HAP-1 (cell line): ENCODE measurements around the gene P4HTM.

Experiments used
- DNase-seq, 2 experiments: peaks; one replicate each; pipeline ENCODE4 v3.0.0-alpha.2; 2016 to 2020; ENCODE audit warnings: low spot score in 2 of 2
- H3K27me3 ChIP-seq: fragments of 250-450 bp; sonication (Bioruptor Pico); 2 replicates; pipeline ENCODE4 v1.5.1; 2020; ENCODE audit warnings: low read depth, mild to moderate bottlenecking, moderate library complexity
- H3K36me3 ChIP-seq: fragments of 250-450 bp; sonication (Bioruptor Pico); replicated peaks from 2 replicates; pipeline ENCODE4 v1.5.1; 2020; ENCODE audit warnings: mild to moderate bottlenecking
- H3K4me1 ChIP-seq: fragments of 250-450 bp; sonication (Bioruptor Pico); 2 replicates; pipeline ENCODE4 v1.5.1; 2020; ENCODE audit warnings: mild to moderate bottlenecking
- H3K4me3 ChIP-seq: fragments of 250-450 bp; sonication (Bioruptor Pico); 2 replicates; pipeline ENCODE4 v1.5.1; 2020; ENCODE audit warnings: mild to moderate bottlenecking, moderate library complexity
- H3K9me3 ChIP-seq: fragments of 250-450 bp; sonication (Bioruptor Pico); 2 replicates; pipeline ENCODE4 v1.5.1; 2020; ENCODE audit warnings: mild to moderate bottlenecking, moderate library complexity
- in situ Hi-C: fragments of 300-500 bp; cut with MboI; formaldehyde crosslinking; loops from 3 replicates; pipeline ENCODE4 v1.14.3; 2020; ENCODE audit warnings: low sequenced_read_pairs, inconsistent platforms, mixed read lengths

Gene P4HTM

DNA sequence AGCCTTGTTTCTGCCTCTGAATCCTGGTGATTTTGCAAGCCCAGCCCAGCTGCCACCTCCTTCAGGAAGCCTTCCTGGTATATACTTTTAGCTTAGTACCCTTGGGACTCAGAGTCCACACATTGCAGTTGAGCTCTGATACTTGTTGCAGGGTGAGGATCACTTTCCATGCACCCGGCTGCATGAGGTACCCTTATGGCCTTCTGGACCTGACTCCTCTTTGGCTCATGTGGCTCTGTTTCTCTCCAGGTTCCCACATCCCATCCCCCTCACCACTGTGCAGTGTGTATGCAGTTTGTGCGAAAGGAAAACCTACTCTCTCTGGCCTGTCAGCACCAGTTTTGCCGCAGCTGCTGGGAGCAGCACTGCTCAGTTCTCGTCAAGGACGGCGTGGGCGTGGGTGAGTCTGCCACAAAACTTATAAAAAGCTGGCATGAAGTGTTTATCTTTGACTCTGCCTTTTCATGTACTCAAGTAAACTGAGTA lies 23.1 kb upstream of the P4HTM start:
- H3K9me3 ChIP-seq: no peaks in the 10 kb centered on the region
- H3K4me1 ChIP-seq: no peaks in the 10 kb centered on the region; the same call in 1 of the 2 replicates
- peaks cover 68% of the 10 kb centered on the region for H3K36me3 ChIP-seq
- in situ Hi-C loops: no loop called here
- no peak for DNase-seq
- H3K27me3 ChIP-seq: no peaks in the 10 kb centered on the region
- H3K4me3 ChIP-seq: no peak overlapping the region

DNA sequence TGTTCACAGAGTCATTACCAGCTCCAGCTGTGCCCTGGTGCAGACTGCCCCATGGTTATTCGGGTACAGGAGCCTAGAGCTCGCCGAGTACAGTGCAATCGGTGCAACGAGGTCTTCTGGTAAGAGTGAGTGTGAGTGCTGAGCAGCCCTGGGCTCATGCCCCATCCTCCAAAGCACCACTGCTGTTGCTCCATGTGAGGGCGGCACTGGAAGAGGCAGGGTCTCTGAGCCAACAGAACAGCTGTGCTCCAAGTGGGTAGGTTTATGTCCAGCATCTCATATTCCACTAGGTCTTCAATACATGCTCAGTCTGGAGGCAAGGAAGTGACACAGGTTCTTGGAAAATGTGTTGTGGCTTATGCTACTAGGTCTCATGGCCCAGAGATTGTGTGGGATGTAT lies 19.5 kb upstream of the P4HTM start:
- no peak for DNase-seq
- no peaks in the 10 kb centered on the region for H3K4me1 ChIP-seq
- H3K36me3 ChIP-seq: peaks cover 89% of the 10 kb centered on the region
- H3K4me3 ChIP-seq: no peak overlapping the region
- H3K9me3 ChIP-seq: no peaks in the 10 kb centered on the region
- in situ Hi-C loops: no loop called here
- no peaks in the 10 kb centered on the region for H3K27me3 ChIP-seq

DNA sequence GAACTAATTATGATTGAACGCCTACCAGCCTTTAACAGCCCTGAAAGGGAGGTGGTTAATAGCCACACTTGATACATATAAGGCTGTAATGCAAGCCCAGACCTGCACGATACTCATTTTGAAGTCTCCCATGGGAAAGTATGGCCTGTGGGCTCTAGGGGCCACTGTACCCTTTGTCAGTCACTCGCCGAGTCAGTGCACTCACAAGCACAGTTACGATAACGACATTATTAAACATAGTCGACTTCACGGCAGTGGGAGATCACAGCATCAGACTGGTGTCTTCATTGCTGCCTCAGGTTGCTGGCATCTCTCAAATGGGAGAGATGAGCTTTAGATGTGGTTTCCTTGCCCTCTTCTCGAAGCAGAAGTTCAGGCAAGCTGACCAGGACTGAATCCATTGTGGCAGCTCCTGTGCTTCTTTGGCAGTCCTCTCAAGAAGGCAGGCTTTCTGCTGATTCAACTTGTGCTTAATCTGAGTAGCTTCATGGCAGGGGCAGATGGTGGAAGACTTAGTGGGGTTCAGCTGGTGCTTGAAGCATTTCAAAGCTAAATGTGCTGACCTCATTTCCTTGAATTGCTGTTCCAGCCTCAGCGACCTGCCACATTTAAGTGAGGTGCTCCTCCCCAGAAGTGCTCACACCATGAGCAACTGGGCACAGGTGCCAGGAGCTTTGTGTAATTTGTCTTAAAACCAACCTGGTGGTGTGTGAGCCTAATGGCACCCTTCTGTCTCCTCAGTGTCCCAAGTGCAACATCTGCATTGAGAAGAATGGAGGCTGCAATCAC lies 15.8 kb upstream of the P4HTM start:
- Histone ChIP-seq H3K9me3 (no peaks in the 10 kb centered on the region), H3K27me3 (no peaks in the 10 kb centered on the region), H3K4me1 (no peaks in the 10 kb centered on the region), H3K36me3 (peaks cover 94% of the 10 kb centered on the region), H3K4me3 (no peak overlapping the region)
- no peak for DNase-seq
- in situ Hi-C loops: no loop called here

GRCh38 chr3:48979451-48979850 lies 10.6 kb upstream of the P4HTM start:
- Histone ChIP-seq H3K27me3 (no peaks in the 10 kb centered on the region), H3K36me3 (peaks cover 86% of the 10 kb centered on the region), H3K4me3 (no peak overlapping the region), H3K9me3 (no peaks in the 10 kb centered on the region), H3K4me1 (no peaks in the 10 kb centered on the region)
- in situ Hi-C loops: no loop called here
- no peak for DNase-seq

GRCh38 chr3:48980295-48980694 lies 9.7 kb upstream of the P4HTM start:
- in situ Hi-C loops: loop anchor here (10.0 kb wide), 1 partner anchor 465 kb away; no protein-coding TSS in a partner anchor
- H3K9me3 ChIP-seq: no peaks in the 10 kb centered on the region
- H3K4me1 ChIP-seq: no peaks in the 10 kb centered on the region
- no peaks in the 10 kb centered on the region for H3K27me3 ChIP-seq
- no peak for DNase-seq
- H3K36me3 ChIP-seq: peaks cover 85% of the 10 kb centered on the region
- no peak overlapping the region for H3K4me3 ChIP-seq

GRCh38 chr3:48982016-48982415 lies 8.0 kb upstream of the P4HTM start:
- H3K9me3 ChIP-seq: no peaks in the 10 kb centered on the region
- DNase-seq: no peak
- H3K4me3 ChIP-seq: no peak overlapping the region
- in situ Hi-C loops: loop anchor here (10.0 kb wide), 1 partner anchor 463 kb away; no protein-coding TSS in a partner anchor
- peaks cover 80% of the 10 kb centered on the region for H3K36me3 ChIP-seq
- H3K4me1 ChIP-seq: no peaks in the 10 kb centered on the region
- H3K27me3 ChIP-seq: no peaks in the 10 kb centered on the region

- Histone ChIP-seq H3K4me1 (no peaks in the 10 kb centered on the region), H3K4me3 (no peak overlapping the region), H3K36me3 (peaks cover 73% of the 10 kb centered on the region), H3K27me3 (no peaks in the 10 kb centered on the region), H3K9me3 (no peaks in the 10 kb centered on the region)
- in situ Hi-C loops: loop anchor here (10.0 kb wide), 1 partner anchor 462 kb away; no protein-coding TSS in a partner anchor
- DNase-seq: no peak
These were observed 7.4 kb upstream of the P4HTM start for GRCh38 chr3:48982686-48983085.

DNA sequence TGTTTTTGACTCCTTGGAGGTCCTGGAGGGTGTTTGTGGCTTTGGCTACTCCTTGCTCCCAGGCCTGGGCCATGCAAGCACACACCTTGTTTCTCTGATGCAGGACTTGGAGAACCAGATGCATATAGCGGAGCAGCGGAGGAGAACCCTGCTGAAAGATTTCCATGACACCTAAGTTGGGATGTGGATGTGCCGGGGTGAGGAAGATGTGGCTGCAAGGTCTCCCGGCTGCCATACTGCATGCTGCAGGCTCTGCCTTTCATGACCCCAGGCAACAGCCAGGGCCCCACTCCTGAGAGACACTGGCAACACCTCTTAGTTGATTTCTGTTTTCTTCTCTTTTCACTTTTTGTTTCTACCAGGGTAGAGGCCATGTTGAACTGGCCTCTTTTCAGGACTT lies 6.9 kb upstream of the P4HTM start:
- no peaks in the 10 kb centered on the region for H3K9me3 ChIP-seq
- no peaks in the 10 kb centered on the region for H3K4me1 ChIP-seq
- DNase-seq: no peak
- H3K4me3 ChIP-seq: no peak overlapping the region
- in situ Hi-C loops: loop anchor here (10.0 kb wide), 1 partner anchor 462 kb away; no protein-coding TSS in a partner anchor
- peaks cover 69% of the 10 kb centered on the region for H3K36me3 ChIP-seq
- no peaks in the 10 kb centered on the region for H3K27me3 ChIP-seq

DNA sequence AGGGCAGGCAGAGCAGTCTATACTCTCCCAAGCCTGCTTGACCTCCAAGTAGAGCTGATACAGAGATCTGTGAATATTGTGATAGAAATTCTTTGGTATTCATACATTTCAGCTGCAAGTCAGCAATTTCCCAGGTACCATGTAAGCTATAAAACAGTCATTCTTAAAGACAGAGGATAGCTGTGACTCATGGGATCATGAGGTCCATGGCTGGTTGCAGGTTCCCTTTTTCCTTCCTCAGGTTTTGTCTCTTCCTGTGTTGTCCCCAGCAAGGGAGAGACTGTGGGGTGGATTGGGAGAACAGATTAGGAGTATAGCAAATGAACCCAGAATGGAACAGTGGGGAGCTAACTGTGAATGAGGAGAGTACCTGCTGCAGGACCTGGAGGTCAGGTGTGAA lies 5.4 kb upstream of the P4HTM start:
- in situ Hi-C loops: loop anchor here (10.0 kb wide), 1 partner anchor 460 kb away; no protein-coding TSS in a partner anchor
- Histone ChIP-seq H3K4me1 (peaks cover 6% of the 10 kb centered on the region), H3K4me3 (no peak overlapping the region), H3K9me3 (no peaks in the 10 kb centered on the region), H3K27me3 (no peaks in the 10 kb centered on the region), H3K36me3 (peaks cover 57% of the 10 kb centered on the region)
- DNase-seq: no peak

GRCh38 chr3:48985831-48986376 lies 4.1 kb upstream of the P4HTM start:
- Histone ChIP-seq H3K36me3 (peaks cover 48% of the 10 kb centered on the region), H3K9me3 (no peaks in the 10 kb centered on the region), H3K27me3 (no peaks in the 10 kb centered on the region), H3K4me1 (peaks cover 6% of the 10 kb centered on the region), H3K4me3 (no peak overlapping the region)
- in situ Hi-C loops: loop anchor here (10.0 kb wide), 1 partner anchor 459 kb away; no protein-coding TSS in a partner anchor
- DNase-seq: no peak

DNA sequence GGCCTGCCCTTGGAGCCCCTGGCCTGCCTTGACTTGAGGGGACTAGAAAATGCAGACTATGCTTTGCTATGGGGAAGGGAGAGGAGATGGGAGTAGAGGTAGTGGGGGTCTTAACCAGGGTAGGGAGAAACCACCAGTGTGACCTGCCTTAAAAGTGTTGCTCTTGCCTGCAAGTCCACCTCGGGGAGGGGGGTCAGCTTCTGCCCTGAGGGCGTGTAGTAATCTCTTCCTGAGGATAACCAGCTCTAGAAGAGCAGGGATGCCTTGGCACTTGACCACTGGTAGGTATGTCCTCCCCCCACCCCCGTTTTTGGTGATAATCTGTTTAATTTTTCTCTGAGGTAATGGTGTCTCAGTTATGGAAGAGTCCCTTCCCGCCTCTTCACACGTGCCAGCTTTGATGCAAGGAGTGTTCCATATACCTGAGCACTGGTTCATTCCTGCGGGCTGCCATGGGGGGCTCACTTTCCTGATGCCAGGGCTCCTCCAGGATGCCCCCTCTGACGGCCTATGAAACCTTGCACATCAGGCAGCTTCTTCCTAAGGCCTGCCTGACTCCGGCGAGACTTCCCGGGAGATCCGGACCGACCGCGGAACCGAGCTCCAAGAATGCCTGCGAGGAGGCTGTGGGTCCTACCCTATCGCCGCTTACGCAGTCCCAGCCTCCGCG lies 780 bp upstream of the P4HTM start:
- in situ Hi-C loops: loop anchor here (10.0 kb wide), 1 partner anchor 456 kb away; no protein-coding TSS in a partner anchor
- DNase-seq: peak in 1 of 2 experiments; percentile 53
- Histone ChIP-seq H3K4me3 (peak overlapping the region; percentile 60), H3K9me3 (no peaks in the 10 kb centered on the region), H3K36me3 (peaks cover 22% of the 10 kb centered on the region), H3K27me3 (no peaks in the 10 kb centered on the region), H3K4me1 (peaks cover 10% of the 10 kb centered on the region)

- Histone ChIP-seq H3K27me3 (no peaks in the 10 kb centered on the region), H3K4me3 (peak overlapping the region; percentile 60), H3K4me1 (peaks cover 10% of the 10 kb centered on the region), H3K36me3 (peaks cover 11% of the 10 kb centered on the region), H3K9me3 (no peaks in the 10 kb centered on the region)
- in situ Hi-C loops: no loop called here
- peak; percentile 40 to 69 for DNase-seq
These were observed 812 bp downstream of the P4HTM start for GRCh38 chr3:48990636-48991469.
